GM19193 (cell line): Measurements from ENCODE around the gene POU6F2.
A peak's percentile ranks its signal among the peaks of the same experiment; 100 is the strongest.

Experiments used
- POLR2A ChIP-seq: IDR thresholded peaks from 4 replicates; pipeline ENCODE4 v1.6.1; 2011; ENCODE audit not compliant: insufficient read depth, insufficient read length; ENCODE audit errors: extremely low read depth

Gene POU6F2

DNA sequence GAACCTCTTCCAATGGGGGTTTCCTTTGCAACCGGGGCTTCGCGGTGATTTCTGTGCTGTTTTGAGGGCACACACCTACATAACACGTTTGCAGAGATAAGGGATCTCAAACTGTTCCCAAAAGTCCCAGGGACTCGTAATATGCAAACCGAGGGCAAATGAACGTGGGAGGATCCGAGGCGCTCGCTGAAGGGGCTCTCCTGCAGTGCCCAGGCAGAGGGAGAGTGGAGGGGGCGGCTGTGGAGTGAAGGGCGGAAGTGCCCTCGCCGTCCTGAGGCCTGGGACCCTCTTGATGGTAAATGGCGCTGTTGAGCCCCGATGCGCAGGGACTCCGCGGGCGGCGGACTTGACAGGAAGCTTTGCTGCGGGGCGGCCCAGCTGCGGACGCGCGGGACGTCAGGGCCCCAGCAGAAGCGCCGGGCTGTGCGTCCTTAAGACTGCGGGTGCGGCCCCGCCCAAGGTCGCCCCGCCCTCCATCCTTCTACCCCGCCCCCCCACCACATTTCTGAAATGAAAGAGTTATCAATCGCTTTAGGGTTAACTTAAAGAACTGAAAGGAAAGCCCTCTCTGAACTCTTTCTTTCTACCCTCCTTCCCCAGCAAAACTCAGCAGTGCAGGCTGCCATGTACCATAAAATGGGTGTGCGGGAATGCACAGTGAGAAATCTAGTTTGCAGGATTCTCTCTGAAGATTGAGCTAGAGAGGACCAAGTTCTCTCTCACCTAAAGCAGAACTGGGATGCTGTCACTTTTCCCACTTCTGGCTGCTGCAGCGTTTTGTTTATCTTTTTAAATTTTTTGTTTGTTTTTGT is 436.7 kb downstream of the POU6F2 start:
- TF ChIP-seq POLR2A = peak; percentile 50

DNA sequence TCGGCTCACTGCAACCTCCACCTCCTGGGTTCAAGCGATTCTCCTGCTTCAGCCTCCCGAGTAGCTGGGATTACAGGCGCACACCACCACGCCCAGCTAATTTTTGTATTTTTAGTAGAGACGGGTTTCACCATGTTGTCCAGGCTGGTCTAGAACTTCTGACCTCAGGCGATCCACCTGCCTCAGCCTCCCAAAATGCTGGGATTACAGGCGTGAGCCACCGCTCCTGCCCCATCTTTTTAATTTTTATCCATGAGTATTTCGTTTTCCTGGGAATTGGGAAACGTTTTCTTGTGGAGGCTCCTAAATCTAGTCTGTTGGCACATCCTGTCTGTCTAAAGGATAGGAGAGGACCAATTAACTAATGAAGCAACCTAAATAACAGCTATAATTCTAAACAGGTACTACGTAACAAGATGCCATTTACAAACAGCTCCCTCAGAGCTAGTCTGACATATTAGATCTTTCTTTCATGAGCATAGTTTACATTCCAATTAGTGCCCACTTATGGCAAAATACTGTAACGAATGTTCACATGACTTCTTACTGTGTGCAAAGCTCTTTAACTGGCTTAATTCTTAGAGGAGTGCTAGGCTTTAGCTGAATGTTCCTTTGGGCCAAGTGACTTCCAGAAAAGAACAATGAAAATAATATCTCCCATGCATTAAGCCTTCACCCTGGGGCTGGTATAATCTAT is 437.5 kb downstream of the POU6F2 start:
- TF ChIP-seq POLR2A = no peak

DNA sequence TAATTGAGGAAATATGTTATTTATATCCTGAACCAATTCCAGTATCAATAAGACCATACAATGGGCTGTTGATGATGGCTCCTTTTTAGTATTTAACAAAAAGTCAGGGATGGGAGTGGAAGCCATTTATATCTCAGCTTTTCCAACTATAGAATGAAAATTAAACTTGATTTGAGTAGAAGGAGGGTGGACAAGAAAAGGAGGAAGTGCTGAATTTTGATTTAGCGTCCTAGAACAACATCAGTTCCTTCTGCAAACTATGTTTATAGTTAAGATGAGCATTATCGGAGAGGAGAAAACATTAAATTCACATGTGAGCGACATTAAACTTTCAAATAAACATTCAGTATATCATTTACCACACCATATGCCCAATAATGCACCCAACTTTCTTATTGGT is 439.2 kb downstream of the POU6F2 start:
- TF ChIP-seq POLR2A = no peak

DNA sequence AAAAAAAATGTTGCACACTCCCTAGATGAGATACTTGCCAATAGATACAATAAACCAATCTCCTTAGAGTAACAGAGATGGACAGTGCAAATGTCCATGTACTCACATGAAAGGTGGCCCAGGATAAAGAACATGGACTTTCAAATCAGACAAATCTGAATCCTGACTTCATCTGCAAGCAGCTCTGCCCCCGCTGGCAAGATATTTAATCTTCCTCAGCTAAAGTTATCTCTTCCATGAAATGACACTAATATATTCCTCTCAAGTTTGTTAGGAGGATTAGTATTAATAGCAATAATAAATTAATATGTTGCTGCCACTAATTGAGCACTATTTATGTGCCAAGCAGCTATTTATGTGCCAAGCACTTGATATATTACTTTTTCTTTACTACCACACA is 439.9 kb downstream of the POU6F2 start:
- no peak for TF ChIP-seq POLR2A

DNA sequence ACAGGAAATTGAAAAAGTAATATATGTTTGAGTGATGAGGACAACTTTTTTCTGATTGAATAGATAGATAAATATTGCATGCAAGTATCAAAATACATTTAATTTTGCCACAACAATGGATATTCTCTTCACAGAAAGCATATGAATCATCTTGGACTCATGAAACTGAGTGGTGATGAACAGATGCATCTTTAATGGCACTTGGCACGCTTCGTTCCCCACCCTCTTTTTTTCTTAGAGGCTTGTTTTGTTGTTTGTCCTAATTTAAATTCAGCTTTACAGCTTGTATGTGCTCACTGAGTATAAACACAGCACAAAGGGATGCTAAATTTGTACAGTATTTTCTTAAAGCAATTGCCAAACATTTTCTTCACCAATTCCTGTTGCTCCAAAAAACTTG is 443.5 kb downstream of the POU6F2 start:
- no peak for TF ChIP-seq POLR2A

DNA sequence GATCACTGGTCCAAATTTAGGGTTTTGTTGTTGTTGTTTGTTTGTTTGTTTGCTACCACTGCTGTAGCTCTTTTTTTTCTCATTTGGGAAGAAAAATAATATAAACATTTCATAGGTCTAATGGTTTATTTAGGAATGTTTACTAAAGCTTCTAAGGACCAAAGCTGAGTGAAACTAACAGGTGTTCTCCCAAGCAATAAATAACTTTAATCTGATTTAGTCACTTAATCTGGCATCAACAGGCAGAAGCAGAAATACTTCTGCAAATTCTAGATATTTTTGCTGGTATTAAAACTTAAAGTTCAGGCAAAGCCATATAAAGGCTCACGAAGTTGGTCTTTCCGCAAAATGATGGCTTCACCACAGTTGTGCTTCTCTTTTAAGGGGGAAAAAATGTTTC is 444.0 kb downstream of the POU6F2 start:
- TF ChIP-seq POLR2A = no peak

DNA sequence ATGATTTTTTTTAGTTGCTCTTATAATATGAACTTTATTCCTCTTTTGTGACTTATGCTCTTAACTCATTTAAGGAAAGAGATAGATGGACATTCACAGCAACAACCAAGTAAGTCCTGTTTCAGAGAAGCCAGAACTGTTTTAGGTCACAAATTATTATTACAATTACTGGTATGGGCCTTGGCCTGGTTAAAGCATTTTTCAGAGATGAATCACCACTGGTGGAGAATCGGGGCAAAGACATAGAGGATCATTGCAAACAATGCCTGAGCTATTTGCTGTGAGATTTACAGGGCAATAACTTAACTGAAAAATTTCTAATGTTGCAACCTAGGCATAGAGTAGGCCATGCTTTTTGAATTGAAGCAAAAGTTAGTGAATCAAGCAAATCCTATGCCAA is 450.5 kb downstream of the POU6F2 start:
- TF ChIP-seq POLR2A = no peak

DNA sequence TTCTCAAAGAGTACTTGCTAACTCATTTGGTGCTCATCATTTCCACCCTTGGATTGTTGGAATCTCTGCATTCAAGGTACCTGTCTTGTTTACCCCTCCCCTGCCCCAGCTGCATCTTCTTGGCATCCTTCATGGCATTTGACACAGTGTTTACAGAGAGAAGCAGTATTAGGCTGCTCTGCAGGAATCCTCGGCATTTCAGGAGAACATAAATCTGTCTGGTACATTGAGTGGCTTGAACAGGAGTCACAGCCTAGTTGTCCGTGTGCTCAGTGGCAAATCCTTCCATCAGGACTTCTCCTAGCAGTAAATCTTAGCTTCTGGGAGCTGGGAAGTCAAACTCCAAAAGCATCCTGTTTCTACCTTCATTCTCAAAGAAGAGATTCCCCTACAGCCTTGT is 451.7 kb downstream of the POU6F2 start:
- no peak for TF ChIP-seq POLR2A

DNA sequence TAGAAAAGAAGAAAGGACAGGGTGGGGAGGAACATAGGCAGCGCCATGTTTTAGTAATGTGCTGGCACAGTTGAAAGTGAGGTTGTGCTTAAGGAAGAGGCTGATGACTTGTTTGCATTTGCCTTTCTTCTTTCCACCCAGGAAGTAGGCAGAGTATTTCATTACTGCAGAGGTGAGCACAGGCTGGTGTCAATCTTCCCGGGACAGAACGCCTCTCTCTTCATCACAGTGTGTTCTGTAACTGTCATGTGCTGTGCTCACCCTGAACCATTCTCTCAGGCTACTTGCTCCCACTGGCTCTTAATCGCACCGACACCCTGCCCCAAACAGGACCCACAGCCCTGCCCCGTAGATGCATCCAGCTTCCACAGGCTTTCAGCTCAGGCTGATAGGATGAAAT is 452.7 kb downstream of the POU6F2 start:
- no peak for TF ChIP-seq POLR2A

DNA sequence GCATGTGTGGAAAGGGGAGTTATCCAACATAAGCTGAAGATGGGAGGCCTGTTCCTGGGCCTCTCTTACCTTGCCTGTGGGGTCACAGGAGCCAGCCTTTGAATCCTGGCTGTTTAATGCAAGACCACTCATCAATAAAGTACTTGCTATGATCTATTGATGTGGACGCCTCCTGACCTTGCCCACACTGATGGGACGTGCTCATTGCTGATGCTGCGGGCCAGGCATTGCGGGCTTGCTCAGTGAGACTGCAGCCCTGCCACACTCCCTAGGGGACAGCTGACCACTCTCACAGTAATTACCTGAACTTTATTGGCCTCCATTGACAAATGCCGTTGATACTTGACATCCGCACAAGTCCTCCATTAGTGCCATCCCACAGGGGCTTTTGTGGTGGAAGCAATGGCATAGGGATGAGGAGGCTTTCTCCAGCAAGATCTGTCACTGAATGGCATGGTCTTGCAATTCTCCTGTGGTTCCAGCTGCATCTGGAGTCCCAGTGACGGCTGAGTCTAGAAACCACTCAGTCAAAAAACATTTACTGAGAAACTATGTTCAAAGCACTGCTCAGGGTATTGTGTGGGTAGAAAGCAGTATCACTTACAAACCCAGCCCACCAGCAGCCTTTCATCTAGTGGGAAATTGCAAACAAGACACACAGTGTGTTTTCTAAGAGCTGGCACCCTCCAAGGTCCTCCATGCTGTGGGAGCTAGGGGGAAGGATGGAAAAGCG is 453.4 kb downstream of the POU6F2 start:
- TF ChIP-seq POLR2A = no peak

DNA sequence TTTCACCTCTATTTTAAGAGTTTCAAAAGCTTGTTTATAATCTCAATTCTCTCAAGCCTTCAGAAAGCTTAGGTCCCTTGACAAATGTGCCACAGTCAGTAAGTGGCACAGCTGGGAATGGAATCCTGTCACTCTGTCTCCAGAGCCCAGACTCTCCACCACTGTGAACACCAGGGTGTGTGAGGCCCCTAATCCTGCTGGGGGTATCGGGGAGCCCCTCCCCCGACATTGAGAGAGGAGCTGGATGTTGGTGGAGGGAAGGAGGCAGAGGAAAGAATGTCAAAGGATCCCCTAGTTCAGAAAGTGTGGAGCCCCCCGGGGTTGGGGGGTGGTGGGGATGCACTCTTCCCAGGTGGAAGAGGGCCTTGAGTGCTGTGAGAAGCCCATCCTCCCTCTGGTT is 454.7 kb downstream of the POU6F2 start:
- no peak for TF ChIP-seq POLR2A

DNA sequence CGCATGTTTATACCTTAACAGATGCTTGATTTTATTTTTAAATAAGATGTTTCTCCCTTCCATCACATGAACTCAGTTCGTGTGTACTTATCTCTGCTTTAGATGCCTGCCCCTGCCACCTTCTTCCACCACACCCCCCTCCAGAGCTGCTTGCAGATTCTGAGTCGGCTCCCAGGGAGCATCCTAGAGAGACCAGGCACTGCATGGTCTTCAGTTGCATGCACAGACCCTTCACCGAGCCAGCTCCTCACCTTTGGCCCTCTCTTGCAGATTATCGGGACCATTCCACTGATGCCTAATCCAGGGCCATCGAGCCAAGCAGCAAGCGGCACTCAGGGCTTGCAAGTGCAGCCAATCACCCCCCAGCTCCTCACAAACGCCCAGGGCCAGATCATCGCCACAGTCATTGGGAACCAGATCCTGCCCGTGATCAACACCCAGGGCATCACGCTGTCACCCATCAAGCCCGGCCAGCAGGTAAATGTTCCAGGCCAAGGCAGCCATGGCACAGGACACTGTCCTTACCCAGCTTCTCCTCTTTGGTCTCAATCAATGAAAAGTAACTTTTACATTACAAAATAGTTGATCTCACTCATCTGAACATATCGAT is 455.2 kb downstream of the POU6F2 start:
- TF ChIP-seq POLR2A = no peak

DNA sequence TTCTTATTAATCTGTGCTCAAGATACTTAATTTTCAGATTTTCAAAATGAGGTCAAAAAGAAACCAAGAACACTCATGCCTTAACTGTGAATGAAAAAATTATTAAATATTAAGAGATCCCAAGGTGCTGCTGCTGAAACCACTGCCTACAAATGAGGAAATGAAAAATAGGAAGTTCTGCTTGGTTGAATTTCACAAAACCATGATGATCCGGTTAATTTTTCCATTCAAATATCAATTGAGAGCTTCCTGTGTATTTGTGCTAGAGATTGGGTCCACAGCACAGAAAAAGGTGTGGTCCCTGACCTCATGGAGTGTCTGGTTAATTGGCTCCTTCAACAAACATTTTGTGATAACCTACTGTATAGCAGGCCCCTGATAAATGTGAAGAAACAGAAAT is 455.8 kb downstream of the POU6F2 start:
- TF ChIP-seq POLR2A = no peak

DNA sequence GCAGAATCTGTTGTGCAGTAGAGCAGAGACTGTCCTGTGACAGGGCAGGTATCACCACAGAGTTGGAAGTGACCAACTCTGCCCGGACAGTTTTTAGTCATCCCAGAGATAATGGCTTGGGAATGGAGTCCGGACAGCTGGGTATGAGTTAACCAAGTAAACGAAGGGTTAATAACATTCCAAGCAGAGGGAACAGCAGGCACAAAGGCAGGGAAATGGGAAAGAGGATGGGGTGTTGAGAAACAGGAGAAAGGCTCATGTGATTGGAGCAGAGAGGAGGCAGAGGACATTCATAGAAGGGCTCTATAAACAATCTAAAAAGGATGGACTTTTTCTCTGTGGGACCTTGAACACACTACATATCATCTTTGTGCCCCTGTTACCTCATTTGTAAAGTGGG is 456.3 kb downstream of the POU6F2 start:
- TF ChIP-seq POLR2A = no peak

DNA sequence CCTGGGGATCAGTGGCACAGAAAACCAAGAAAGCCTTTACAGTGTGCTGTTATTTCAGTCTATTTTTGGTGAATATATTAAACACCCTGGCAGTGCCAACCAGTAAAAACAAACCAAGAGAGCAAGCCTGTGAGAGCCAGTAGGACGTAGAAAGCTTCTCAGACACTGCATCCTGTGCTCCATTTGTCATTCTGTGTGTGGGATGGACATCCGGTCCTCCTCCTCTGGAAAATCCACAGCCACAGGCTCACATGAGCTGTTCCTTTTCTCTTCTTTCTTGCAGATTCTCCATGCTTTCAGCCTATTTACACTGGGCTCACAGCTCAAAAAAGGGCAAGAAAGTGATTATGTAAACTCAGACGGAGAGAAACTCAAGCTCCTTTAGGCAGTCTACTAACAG is 468.8 kb downstream of the POU6F2 start:
- no peak for TF ChIP-seq POLR2A
